ENCODE results near the gene USF1.
"Not testable (repeated sequence)": the region's sequence is repeated elsewhere in the genome, so short reads cannot be mapped to it uniquely, and the experiment has no call there.

USF1 gene

GRCh38 chr1:161048949-161049722 is 3.4 kb upstream of the USF1 start:
- DNase-seq (ENCODE audit: low spot score), result no peak

- no peak for DNase-seq (ENCODE audit: low spot score)
Observed at GRCh38 chr1:161047436-161048420, 2.0 kb upstream of the USF1 start.

GRCh38 chr1:161046605-161047228 is 940 bp upstream of the USF1 start:
- no peak for DNase-seq (ENCODE audit: low spot score)

GRCh38 chr1:161044908-161045735 is 655 bp downstream of the USF1 start:
- DNase-seq (ENCODE audit: low spot score), result peak; percentile 81

- no peak for DNase-seq (ENCODE audit: low spot score)
Observed at GRCh38 chr1:161044535-161044907, 1.3 kb downstream of the USF1 start.

GRCh38 chr1:161039546-161039945 is 6.2 kb downstream of the USF1 start:
- no peak for DNase-seq (ENCODE audit: low spot score)

- DNase-seq (ENCODE audit: low spot score), result no peak
Observed at GRCh38 chr1:161039154-161039545, 6.6 kb downstream of the USF1 start.

GRCh38 chr1:161038523-161039153 is 7.1 kb downstream of the USF1 start, which contains the start of gene TSTD1:
TSTD1 (minus strand) TSS chr1:161038964; CDS start chr1:161038889, 75 bp downstream.
- DNase-seq (ENCODE audit: low spot score), result peak; percentile 79

- no peak for DNase-seq (ENCODE audit: low spot score)
Observed at GRCh38 chr1:161037661-161038522, 7.9 kb downstream of the USF1 start.

GRCh38 chr1:161033751-161034150 is 12.0 kb downstream of the USF1 start:
- DNase-seq (ENCODE audit: low spot score), result no peak

- DNase-seq (ENCODE audit: low spot score), result no peak
Observed at GRCh38 chr1:161032409-161032808, 13.4 kb downstream of the USF1 start.

- DNase-seq (ENCODE audit: low spot score), result no peak
Observed at GRCh38 chr1:161031874-161032273, 13.9 kb downstream of the USF1 start.

GRCh38 chr1:161029466-161029865 is 16.3 kb downstream of the USF1 start:
- not testable (repeated sequence) for DNase-seq (ENCODE audit: low spot score)

- DNase-seq (ENCODE audit: low spot score), result not testable (repeated sequence)
Observed at GRCh38 chr1:161026954-161027353, 18.8 kb downstream of the USF1 start.

- not testable (repeated sequence) for DNase-seq (ENCODE audit: low spot score)
Observed at GRCh38 chr1:161022432-161022831, 23.3 kb downstream of the USF1 start.

- peak; percentile 66 for DNase-seq (ENCODE audit: low spot score)
Observed at GRCh38 chr1:161021970-161022353, 23.8 kb downstream of the USF1 start.

- DNase-seq (ENCODE audit: low spot score), result peak; percentile 99
Observed at GRCh38 chr1:161021165-161021969, 24.4 kb downstream of the USF1 start.

GRCh38 chr1:161020509-161021164 is 25.1 kb downstream of the USF1 start, which contains the start of gene F11R:
F11R (minus strand) TSS chr1:161021152; CDS start chr1:161021073, 79 bp downstream.
- peak; percentile 80 for DNase-seq (ENCODE audit: low spot score)

Data from kidney tubule cell (primary cell).